PC-9 (cell line): ENCODE data around the gene FANCG. TPM values are rescaled to one million over a fixed set of nuclear protein-coding genes. Genes with fewer than 3 reads are reported as not detected.

Source experiments
- BruUV-seq: library from RNA; stranded (reverse); fragments of 400-500 nt; replicated peaks from 2 replicates; lab custom pipeline; 2021; lab: Mats Ljungman, UMichigan
- CTCF ChIA-PET: fragments of 300-600 bp; sonication (Branson Sonifier 250); formaldehyde crosslinking; loops from one replicate; lab custom pipeline; 2022; ENCODE audit warnings: antibody characterized with exemption; lab: Charles Lee
- POLR2A ChIA-PET: fragments of 300-600 bp; sonication (Branson Sonifier 250); formaldehyde crosslinking; loops from one replicate; lab custom pipeline; 2022; ENCODE audit warnings: antibody characterized with exemption; ENCODE audit not compliant: unreplicated experiment; lab: Charles Lee
- DNase-seq, 2 experiments: peaks; one replicate each; pipeline versions ENCODE4 v3.0.0 to v3.0.0-alpha.2; 2015 to 2022; ENCODE audit warnings: mixed read lengths in 1 of 2
- H2AFZ ChIP-seq: fragments of 200-600 bp; sonication (generic); 2 replicates; pipeline ENCODE4 v1.8.1; 2017; ENCODE audit warnings: antibody characterized with exemption
- H3F3A ChIP-seq: fragments of 200-600 bp; sonication (generic); 2 replicates; pipeline ENCODE4 v1.8.1; 2017; ENCODE audit warnings: antibody characterized with exemption, mild to moderate bottlenecking, low read depth; ENCODE audit not compliant: insufficient read depth
- H3K27ac ChIP-seq: fragments of 200-600 bp; sonication (generic); 2 replicates; pipeline ENCODE4 v1.6.1; 2016; ENCODE audit warnings: mixed run types
- H3K27me3 ChIP-seq: fragments of 200-600 bp; sonication (generic); 2 replicates; pipeline ENCODE4 v1.6.1; 2016; ENCODE audit warnings: low read depth, mixed run types; ENCODE audit not compliant: insufficient read depth
- H3K36me3 ChIP-seq: fragments of 200-600 bp; sonication (generic); 2 replicates; pipeline ENCODE4 v1.6.1; 2016; ENCODE audit warnings: low read depth, mixed run types
- H3K4me1 ChIP-seq: fragments of 200-600 bp; sonication (generic); replicated peaks from 2 replicates; pipeline ENCODE4 v1.6.1; 2016; ENCODE audit warnings: mixed run types; ENCODE audit not compliant: insufficient read depth
- H3K4me2 ChIP-seq: fragments of 200-600 bp; sonication (generic); 2 replicates; pipeline ENCODE4 v1.6.1; 2017; ENCODE audit warnings: mixed run types
- H3K4me3 ChIP-seq: fragments of 200-600 bp; sonication (generic); 2 replicates; pipeline ENCODE4 v1.6.1; 2016; ENCODE audit warnings: mixed run types
- H3K79me2 ChIP-seq: fragments of 200-600 bp; sonication (generic); 2 replicates; pipeline ENCODE4 v1.6.1; 2017; ENCODE audit warnings: low read depth, mixed run types
- H3K9me2 ChIP-seq: fragments of 200-600 bp; sonication (generic); 2 replicates; pipeline ENCODE4 v1.8.1; 2017; ENCODE audit warnings: mild to moderate bottlenecking; ENCODE audit not compliant: insufficient read depth
- H3K9me3 ChIP-seq: fragments of 200-600 bp; sonication (generic); 2 replicates; pipeline ENCODE4 v1.8.1; 2016; ENCODE audit warnings: low read depth; ENCODE audit not compliant: insufficient read depth
- H4K20me1 ChIP-seq: fragments of 200-600 bp; sonication (generic); 2 replicates; pipeline ENCODE4 v1.8.1; 2017; ENCODE audit not compliant: insufficient read depth
- EZH2 ChIP-seq: fragments of 200-600 bp; sonication (generic); IDR thresholded peaks from 2 replicates; pipeline ENCODE4 v1.8.0; 2017; ENCODE audit warnings: antibody characterized with exemption, low read depth
- intact Hi-C: fragments of 100-400 bp; cut with micrococcal nuclease; formaldehyde crosslinking; loops from one replicate; pipeline ENCODE4 v1.10.0; 2022; ENCODE audit not compliant: unreplicated experiment
- total RNA-seq: library from RNA; stranded (reverse); gene quantifications from 2 replicates; pipeline ENCODE4 v1.2.3, GENCODE V29; 2021
- TF ChIP-seq, protein P1 (sequence below): fragments of 200-600 bp; sonication (generic); conservative IDR thresholded peaks from 2 replicates; pipeline ENCODE4 v1.6.1; 2017; ENCODE audit warnings: mixed run types, antibody characterized with exemption, mild to moderate bottlenecking, moderate library complexity

FANCG gene
- total RNA-seq, 1 experiment from 2014 or later = 45.3 TPM

DNA sequence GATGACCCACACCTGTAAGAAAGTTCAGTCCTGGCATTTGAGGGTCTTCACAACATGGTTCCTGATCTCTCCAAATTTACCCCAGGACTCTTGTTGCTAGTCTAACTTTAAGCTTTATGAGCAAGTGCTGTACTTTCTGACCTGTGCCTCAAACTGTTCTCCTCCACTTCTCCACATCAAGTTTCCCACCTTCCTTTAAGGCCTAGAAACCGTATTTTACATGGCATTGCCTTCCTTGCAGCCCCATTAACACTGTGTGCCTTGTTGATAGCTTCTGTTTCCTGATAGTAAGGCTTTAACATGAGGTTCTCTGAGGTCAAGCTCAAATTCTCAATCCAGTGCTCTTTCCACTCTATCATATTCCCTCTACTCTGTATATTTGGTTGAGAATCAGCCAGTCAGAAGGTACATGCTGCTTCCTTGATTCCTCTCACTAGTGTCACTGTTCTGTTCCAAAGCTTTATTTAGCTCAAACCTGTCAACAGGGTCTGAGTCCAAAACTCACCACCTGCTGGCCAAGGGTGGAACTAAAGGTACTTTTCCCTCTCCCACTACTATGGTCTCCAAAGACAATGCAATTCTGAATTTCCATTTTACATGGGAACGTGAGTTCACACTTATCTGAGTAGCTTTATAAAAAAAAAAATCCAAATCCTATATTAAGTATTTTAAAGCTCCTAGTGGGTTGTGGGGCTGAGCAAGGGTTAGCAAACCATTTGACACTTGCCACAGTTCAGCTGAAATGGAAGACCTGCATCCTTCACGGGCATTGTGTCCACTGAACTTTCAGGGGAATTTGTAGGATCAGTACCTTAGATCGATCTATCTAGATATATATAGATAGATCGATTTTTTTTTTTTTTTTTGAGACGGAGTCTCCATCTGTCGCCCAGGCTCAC lies 28.4 kb downstream of the FANCG start:
- BruUV-seq = no TSS peak
- no peak overlapping the region for H3K4me2 ChIP-seq

DNA sequence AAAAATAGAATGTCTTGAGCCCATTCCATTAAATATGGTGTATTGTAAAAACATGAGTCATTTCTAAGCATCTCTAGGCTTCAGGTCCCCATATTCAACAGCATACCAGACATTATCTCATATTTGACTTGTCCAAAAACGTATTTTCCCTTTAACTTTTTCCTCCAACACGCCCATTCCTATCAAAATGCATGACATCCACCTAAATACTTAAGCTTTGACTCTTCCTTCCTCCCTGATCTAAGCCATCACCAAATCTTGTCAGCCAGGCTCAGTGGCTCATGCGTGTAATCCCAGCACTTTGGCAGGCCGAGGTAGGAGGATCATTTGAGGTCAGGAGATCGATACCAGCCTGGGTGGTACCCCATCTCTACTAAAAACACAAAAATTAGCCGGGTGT lies 31.2 kb downstream of the FANCG start:
- POLR2A ChIA-PET = no interaction called here
- TF ChIP-seq, protein P1, sequence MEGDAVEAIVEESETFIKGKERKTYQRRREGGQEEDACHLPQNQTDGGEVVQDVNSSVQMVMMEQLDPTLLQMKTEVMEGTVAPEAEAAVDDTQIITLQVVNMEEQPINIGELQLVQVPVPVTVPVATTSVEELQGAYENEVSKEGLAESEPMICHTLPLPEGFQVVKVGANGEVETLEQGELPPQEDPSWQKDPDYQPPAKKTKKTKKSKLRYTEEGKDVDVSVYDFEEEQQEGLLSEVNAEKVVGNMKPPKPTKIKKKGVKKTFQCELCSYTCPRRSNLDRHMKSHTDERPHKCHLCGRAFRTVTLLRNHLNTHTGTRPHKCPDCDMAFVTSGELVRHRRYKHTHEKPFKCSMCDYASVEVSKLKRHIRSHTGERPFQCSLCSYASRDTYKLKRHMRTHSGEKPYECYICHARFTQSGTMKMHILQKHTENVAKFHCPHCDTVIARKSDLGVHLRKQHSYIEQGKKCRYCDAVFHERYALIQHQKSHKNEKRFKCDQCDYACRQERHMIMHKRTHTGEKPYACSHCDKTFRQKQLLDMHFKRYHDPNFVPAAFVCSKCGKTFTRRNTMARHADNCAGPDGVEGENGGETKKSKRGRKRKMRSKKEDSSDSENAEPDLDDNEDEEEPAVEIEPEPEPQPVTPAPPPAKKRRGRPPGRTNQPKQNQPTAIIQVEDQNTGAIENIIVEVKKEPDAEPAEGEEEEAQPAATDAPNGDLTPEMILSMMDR = no peak
- TF ChIP-seq EZH2 = no peak
- no peak for DNase-seq
- Histone ChIP-seq H3K4me2 (no peak overlapping the region), H3K27me3 (no peaks in the 10 kb centered on the region), H3K79me2 (no peaks in the 10 kb centered on the region), H3K27ac (no peak overlapping the region), H3F3A (no peaks in the 10 kb centered on the region; the same call in 1 of the 2 replicates), H3K9me2 (no peaks in the 10 kb centered on the region), H3K4me1 (no peaks in the 10 kb centered on the region), H3K9me3 (no peaks in the 10 kb centered on the region), H4K20me1 (no peaks in the 10 kb centered on the region), H2AFZ (no peak overlapping the region), H3K4me3 (no peak overlapping the region), H3K36me3 (no peaks in the 10 kb centered on the region)
- CTCF ChIA-PET = no interaction called here
- intact Hi-C loops = no loop called here
- no TSS peak for BruUV-seq

More for the DNA sequence above, 28.4 kb downstream of the FANCG start:
- Histone ChIP-seq H3K9me2 (no peaks in the 10 kb centered on the region), H3F3A (peaks cover 12% of the 10 kb centered on the region; the same call in 1 of the 2 replicates), H3K79me2 (no peaks in the 10 kb centered on the region), H4K20me1 (no peaks in the 10 kb centered on the region), H2AFZ (no peak overlapping the region), H3K27me3 (no peaks in the 10 kb centered on the region), H3K4me1 (no peaks in the 10 kb centered on the region), H3K27ac (no peak overlapping the region), H3K36me3 (no peaks in the 10 kb centered on the region), H3K4me3 (no peak overlapping the region), H3K9me3 (no peaks in the 10 kb centered on the region)
- ChIA-PET CTCF (interaction anchor here (0.7 to 1.4 kb wide), 6 partner anchors 22 to 594 kb away, joined by 3 to 11 read pairs (median 4); partner anchors contain the start of genes PIGO and STOML2), POLR2A (no interaction called here)
- TF ChIP-seq, protein P1 = peak; percentile 73
- TF ChIP-seq EZH2 = no peak
- intact Hi-C loops = no loop called here
- peak in 1 of 2 experiments; percentile 25 for DNase-seq

DNA sequence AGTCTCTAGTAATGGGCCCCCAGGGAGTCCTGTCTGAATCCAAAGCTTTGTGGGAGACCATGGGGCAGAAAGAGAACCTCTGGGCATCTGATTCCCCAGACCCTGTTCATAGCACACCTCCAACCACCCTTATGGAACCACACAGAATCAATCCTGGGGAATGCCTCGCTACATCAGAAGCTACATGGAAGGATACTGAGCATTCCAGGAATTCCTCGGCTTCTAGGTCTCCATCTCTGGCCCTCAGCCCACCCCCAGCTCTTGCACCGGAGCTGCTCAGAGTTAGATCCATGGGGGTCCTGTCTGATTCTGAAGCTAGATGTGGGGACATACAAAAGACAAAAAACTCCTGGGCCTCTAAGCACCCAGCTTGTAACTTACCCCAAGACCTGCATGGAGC lies 35.7 kb downstream of the FANCG start:
- H3K36me3 ChIP-seq = no peaks in the 10 kb centered on the region
- peaks cover 10% of the 10 kb centered on the region; the same call in 1 of the 2 replicates for H3F3A ChIP-seq
- no peaks in the 10 kb centered on the region for H3K9me2 ChIP-seq
- H3K4me2 ChIP-seq = no peak overlapping the region
- H3K27ac ChIP-seq = no peak overlapping the region
- no peaks in the 10 kb centered on the region for H3K79me2 ChIP-seq
- H2AFZ ChIP-seq = no peak overlapping the region
- H3K9me3 ChIP-seq = no peaks in the 10 kb centered on the region
- ChIA-PET CTCF (no interaction called here), POLR2A (interaction anchor here (0.6 kb wide), 1 partner anchor 54 kb away, joined by 3 read pairs; no protein-coding TSS in a partner anchor)
- TF ChIP-seq EZH2 = no peak
- TF ChIP-seq, protein P1 = no peak
- intact Hi-C loops = no loop called here
- no peak for DNase-seq
- no peaks in the 10 kb centered on the region for H3K27me3 ChIP-seq
- H3K4me1 ChIP-seq = peaks cover 12% of the 10 kb centered on the region
- no TSS peak for BruUV-seq
- no peaks in the 10 kb centered on the region for H4K20me1 ChIP-seq
- H3K4me3 ChIP-seq = no peak overlapping the region
